ENCODE results near the gene GRIN2A.

The GRIN2A gene

DNA sequence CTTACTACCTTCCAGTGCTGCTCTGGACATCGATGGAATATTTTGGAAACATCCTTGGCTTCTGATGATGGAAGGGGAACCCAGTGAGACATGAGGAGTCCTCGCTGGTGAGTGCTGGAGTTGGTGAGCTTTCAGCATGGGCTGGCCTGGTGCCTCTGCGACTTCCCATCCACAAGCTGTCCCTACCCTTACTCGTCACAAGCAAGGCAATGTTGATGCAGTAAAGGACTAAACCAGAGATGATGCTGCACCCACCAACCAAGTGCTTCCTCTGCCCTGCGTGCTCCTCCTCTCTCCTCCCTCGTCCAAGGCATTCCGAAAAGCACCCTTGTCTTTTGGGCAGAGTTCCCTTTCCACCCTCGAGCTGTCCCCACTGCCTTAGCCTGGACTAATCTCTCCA lies 154.7 kb downstream of the GRIN2A start:
- no peak for DNase-seq

- no peak for DNase-seq
These were observed 155.6 kb downstream of the GRIN2A start for GRCh38 chr16:10026593-10026992.

GRCh38 chr16:10022098-10022497 lies 160.1 kb downstream of the GRIN2A start:
- DNase-seq, result no peak

DNA sequence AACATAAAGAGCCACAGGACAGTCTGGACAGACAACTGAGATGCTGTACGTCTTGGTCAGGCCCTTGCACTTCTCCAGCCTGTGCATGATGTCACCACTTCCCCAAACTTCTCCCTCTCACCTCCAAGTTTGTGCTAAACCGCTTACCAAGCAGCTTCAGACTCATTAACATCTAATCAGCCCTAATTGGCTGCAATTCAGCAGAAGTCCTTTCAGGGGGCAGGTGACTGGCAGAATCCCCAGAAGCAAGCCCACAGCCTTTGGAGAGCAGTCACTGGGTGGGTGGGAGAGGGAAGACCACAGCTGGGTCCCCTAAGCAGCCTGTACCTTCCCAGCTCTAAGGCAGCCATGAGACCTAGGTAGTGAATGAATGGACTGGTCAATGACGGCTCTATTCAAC lies 161.4 kb downstream of the GRIN2A start:
- DNase-seq, result no peak

GRCh38 chr16:10016752-10017151 lies 165.5 kb downstream of the GRIN2A start:
- DNase-seq, result peak; percentile 47

- no peak for DNase-seq
These were observed 166.8 kb downstream of the GRIN2A start for GRCh38 chr16:10015397-10015796.

DNA sequence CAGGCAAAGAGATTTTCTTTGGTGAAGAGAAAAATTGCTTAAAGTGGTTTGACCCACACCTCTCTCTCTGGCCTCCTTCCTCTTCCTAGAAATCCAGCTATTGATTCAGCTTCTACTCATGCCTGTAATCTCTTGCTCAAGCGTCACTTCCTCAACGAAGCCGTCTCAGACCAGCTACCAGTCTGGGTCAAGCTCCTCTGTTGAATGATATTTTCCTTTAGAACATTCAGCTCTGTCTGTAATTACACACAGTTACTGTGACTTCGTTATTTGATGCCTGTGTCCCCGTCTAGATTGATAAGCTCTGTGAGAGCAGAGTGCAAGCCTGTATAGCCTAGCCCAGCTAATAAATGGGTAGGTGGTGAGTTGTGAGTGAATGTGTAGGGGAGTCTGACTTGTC lies 168.5 kb downstream of the GRIN2A start:
- DNase-seq, result no peak

- DNase-seq, result no peak
These were observed 168.9 kb downstream of the GRIN2A start for GRCh38 chr16:10013364-10013763.

- no peak for DNase-seq
These were observed 172.5 kb downstream of the GRIN2A start for GRCh38 chr16:10009684-10010083.

GRCh38 chr16:10003486-10003885 lies 178.7 kb downstream of the GRIN2A start:
- DNase-seq, result no peak

- no peak for DNase-seq
These were observed 180.9 kb downstream of the GRIN2A start for GRCh38 chr16:10001258-10001775.

GRCh38 chr16:9996221-9996620 lies 186.0 kb downstream of the GRIN2A start:
- DNase-seq, result peak; percentile 92

GRCh38 chr16:9992441-9992840 lies 189.8 kb downstream of the GRIN2A start:
- DNase-seq, result no peak

- no peak for DNase-seq
These were observed 201.2 kb downstream of the GRIN2A start for GRCh38 chr16:9980981-9981380.

GRCh38 chr16:9978160-9978725 lies 204.0 kb downstream of the GRIN2A start:
- DNase-seq, result no peak

DNA sequence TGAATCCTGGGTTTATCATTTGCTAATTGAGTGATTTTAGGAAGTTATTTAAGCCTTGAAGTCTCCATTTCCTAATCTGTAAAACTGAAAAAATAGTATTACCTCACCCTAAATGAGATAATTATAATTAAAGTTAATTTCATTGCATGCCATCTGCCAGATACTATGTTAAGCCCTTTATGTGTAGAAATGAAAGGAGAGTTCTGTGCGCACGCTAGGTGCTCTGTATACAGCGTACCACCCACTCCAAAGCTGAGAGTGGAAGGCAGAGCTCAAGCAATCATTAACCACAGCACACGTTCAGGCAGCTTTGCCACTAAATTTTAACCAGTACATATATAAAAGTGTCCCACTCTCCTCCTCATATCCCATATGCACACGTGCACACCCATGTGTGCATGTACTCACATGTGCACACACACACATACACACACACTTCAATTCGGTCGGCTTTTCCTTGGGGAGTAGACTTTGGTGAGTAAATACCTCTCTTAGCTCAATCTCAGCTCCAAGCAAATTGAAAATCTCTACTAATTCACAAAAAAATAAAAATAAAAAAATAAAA lies 204.8 kb downstream of the GRIN2A start:
- no peak for DNase-seq

GRCh38 chr16:9976601-9977000 lies 205.6 kb downstream of the GRIN2A start:
- DNase-seq, result no peak

GRCh38 chr16:9971907-9972306 lies 210.3 kb downstream of the GRIN2A start:
- DNase-seq, result no peak

DNA sequence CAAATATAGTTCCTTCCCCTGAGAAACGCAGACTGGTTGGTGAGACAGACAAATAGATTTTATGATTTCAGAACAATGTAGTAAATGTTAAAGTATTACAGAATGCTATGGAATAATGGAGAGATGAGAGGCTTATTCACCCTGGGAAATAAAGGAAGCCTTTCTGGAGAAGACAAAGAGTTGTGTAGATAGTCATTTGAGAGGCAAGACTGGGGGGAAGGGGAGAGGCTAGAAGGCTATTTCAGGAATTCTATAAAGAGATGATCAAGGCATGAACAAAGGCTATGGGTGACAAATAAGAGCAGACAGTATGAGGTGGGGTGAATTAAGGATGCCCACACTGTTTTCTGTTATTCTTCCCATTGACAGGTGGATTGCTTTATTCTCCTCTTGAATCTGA lies 211.4 kb downstream of the GRIN2A start:
- no peak for DNase-seq

GRCh38 chr16:9970244-9970643 lies 212.0 kb downstream of the GRIN2A start:
- no peak for DNase-seq

DNA sequence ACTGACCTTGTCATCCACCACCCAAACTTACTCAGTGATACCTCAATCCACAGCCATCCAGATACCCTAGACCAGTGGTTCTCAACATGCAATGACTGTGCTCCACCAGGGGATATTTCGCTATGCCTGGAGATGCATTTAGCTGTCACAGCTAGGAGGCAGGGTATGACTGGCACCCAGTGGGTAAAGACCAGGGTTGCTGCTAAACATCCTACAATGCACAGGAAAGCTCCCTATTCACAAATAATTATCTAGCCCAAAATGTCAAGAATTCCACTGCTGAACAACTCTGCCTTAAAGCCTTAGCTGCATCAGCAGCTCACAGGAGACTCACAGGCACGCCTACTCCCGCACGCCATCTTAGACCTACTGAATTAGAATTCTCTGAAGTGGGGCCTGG lies 212.6 kb downstream of the GRIN2A start:
- DNase-seq, result no peak

GRCh38 chr16:9966569-9967157 lies 215.6 kb downstream of the GRIN2A start:
- no peak for DNase-seq

GRCh38 chr16:9965079-9965478 lies 217.1 kb downstream of the GRIN2A start:
- DNase-seq, result no peak

GRCh38 chr16:9964426-9964825 lies 217.8 kb downstream of the GRIN2A start:
- no peak for DNase-seq

GRCh38 chr16:9957433-9957832 lies 224.8 kb downstream of the GRIN2A start:
- DNase-seq, result no peak

Measured in eye (tissue), 1 donor.